ENCODE measurements around the gene WLS.

DNA sequence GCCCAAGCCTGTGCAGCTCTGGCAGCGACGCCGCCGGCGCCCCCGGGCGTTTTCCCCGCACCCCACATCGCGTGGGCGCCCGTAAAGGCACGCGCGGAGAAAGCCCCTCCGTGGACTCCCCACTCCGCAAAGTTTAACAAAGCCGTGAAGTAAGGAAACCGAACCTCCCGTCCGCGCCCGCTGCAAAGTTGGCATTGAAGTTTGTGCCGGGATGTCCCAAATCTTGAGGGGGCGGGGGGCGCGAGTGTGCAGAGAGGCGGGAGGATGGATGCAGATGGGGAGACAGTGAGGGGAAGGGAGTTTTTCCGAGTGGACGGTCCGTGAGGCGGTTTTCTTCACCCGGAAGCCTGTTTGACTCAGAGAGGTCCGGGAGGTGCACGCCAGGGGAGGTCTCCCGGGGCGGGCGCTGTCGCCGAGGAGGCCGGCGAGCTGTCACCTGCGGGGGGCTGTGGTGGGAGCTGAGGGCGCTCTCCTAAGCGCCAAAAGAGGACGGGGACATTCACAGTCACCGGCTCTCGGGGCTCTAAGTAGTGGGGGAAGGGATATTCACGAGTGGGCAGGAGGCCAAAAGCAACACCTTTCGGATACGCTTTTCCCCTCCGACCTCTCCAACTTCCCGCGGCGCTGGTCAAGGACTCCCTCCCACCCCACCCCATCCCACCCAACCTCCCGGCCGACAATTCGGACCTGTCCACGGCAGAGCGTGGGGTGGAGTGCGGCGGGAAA lies 1.3 kb downstream of the WLS start:
- TF ChIP-seq, protein P1, sequence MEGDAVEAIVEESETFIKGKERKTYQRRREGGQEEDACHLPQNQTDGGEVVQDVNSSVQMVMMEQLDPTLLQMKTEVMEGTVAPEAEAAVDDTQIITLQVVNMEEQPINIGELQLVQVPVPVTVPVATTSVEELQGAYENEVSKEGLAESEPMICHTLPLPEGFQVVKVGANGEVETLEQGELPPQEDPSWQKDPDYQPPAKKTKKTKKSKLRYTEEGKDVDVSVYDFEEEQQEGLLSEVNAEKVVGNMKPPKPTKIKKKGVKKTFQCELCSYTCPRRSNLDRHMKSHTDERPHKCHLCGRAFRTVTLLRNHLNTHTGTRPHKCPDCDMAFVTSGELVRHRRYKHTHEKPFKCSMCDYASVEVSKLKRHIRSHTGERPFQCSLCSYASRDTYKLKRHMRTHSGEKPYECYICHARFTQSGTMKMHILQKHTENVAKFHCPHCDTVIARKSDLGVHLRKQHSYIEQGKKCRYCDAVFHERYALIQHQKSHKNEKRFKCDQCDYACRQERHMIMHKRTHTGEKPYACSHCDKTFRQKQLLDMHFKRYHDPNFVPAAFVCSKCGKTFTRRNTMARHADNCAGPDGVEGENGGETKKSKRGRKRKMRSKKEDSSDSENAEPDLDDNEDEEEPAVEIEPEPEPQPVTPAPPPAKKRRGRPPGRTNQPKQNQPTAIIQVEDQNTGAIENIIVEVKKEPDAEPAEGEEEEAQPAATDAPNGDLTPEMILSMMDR (IDR thresholded peaks at IDR 0.05; ENCODE audit: insufficient read depth, low read depth, low read length) = no peak
- no peak for TF ChIP-seq EZH2 (IDR thresholded peaks at IDR 0.05; ENCODE audit: insufficient read depth, low read length)
